HG03442 (cell line): ENCODE data around the gene UBE2D3.
"Not testable (repeated sequence)": the region's sequence is repeated elsewhere in the genome, so short reads cannot be mapped to it uniquely, and the experiment has no call there.

ENCODE experiments used
- ATAC-seq: cut with Tn5 transposase; IDR thresholded peaks from one replicate; pipeline ENCODE4 v1.9.1; 2021; ENCODE audit warnings: mild to moderate bottlenecking, moderate library complexity; ENCODE audit not compliant: unreplicated experiment

The UBE2D3 gene

GRCh38 chr4:102826890-102827673 is at the start of gene UBE2D3:
Gene UBE2D3, minus strand, starts transcription at chr4:102827551. Its CDS starts 1,043 bp downstream, at chr4:102826508.
- ATAC-seq, result peak; percentile 27

GRCh38 chr4:102871772-102872171 is 44.4 kb upstream of the UBE2D3 start:
- no peak for ATAC-seq

- ATAC-seq, result peak; percentile 25
Observed at GRCh38 chr4:102869569-102870197, 42.3 kb upstream of the UBE2D3 start.

GRCh38 chr4:102868781-102869568 is 41.6 kb upstream of the UBE2D3 start, which contains the start of gene CISD2:
Gene CISD2, plus strand, starts transcription at chr4:102868992. Its CDS starts 93 bp downstream, at chr4:102869085.
- ATAC-seq, result peak; percentile 83

GRCh38 chr4:102868153-102868780 is 40.9 kb upstream of the UBE2D3 start:
- ATAC-seq, result no peak

GRCh38 chr4:102867278-102868152 is 40.2 kb upstream of the UBE2D3 start:
- no peak for ATAC-seq

- not testable (repeated sequence) for ATAC-seq
Observed at GRCh38 chr4:102865327-102865726, 38.0 kb upstream of the UBE2D3 start.

- no peak for ATAC-seq
Observed at GRCh38 chr4:102862747-102863146, 35.4 kb upstream of the UBE2D3 start.

- no peak for ATAC-seq
Observed at GRCh38 chr4:102862016-102862415, 34.7 kb upstream of the UBE2D3 start.

- ATAC-seq, result no peak
Observed at GRCh38 chr4:102860611-102861324, 33.4 kb upstream of the UBE2D3 start.

GRCh38 chr4:102858828-102859464 is 31.6 kb upstream of the UBE2D3 start:
- no peak for ATAC-seq

GRCh38 chr4:102850370-102850769 is 23.0 kb upstream of the UBE2D3 start:
- no peak for ATAC-seq

- no peak for ATAC-seq
Observed at GRCh38 chr4:102849579-102850104, 22.3 kb upstream of the UBE2D3 start.

- ATAC-seq, result no peak
Observed at GRCh38 chr4:102847687-102848086, 20.3 kb upstream of the UBE2D3 start.

GRCh38 chr4:102843938-102844337 is 16.6 kb upstream of the UBE2D3 start:
- no peak for ATAC-seq

- no peak for ATAC-seq
Observed at GRCh38 chr4:102843273-102843672, 15.9 kb upstream of the UBE2D3 start.

- ATAC-seq, result no peak
Observed at GRCh38 chr4:102842367-102842766, 15.0 kb upstream of the UBE2D3 start.

- ATAC-seq, result no peak
Observed at GRCh38 chr4:102836596-102836995, 9.2 kb upstream of the UBE2D3 start.

- ATAC-seq, result no peak
Observed at GRCh38 chr4:102832667-102833066, 5.3 kb upstream of the UBE2D3 start.
